Activated T-helper 17 cell treated with anti-CD3 and anti-CD28 coated beads, Interleukin-2, amount 50 U/mL, for 72 hours (primary cell): ENCODE results near the gene NSUN2. TPM values are rescaled to one million over a fixed set of nuclear protein-coding genes. Genes with fewer than 3 reads are reported as not detected.
"Not testable (repeated sequence)": the region's sequence is repeated elsewhere in the genome, so short reads cannot be mapped to it uniquely, and the experiment has no call there.

Source experiments
- ATAC-seq: fragments of 150-1000 bp; cut with Tn5 transposase; replicated peaks from 2 replicates; pipeline ENCODE4 v1.10.0; 2021; ENCODE audit warnings: mild to moderate bottlenecking, moderate library complexity
- H3K27ac Mint-ChIP-seq: one replicate; pipeline ENCODE4 v1.8.0; 2022; ENCODE audit warnings: mixed read lengths
- H3K27me3 Mint-ChIP-seq: one replicate; pipeline ENCODE4 v1.8.0; 2022; ENCODE audit warnings: mixed read lengths
- H3K36me3 Mint-ChIP-seq: one replicate; pipeline ENCODE4 v1.8.0; 2022; ENCODE audit warnings: low read depth, mild to moderate bottlenecking, mixed read lengths
- H3K4me1 Mint-ChIP-seq: one replicate; pipeline ENCODE4 v1.8.0; 2022; ENCODE audit warnings: mixed read lengths
- H3K4me3 Mint-ChIP-seq: one replicate; pipeline ENCODE4 v1.8.0; 2022; ENCODE audit warnings: mild to moderate bottlenecking, mixed read lengths
- H3K9me3 Mint-ChIP-seq: one replicate; pipeline ENCODE4 v1.8.0; 2022; ENCODE audit warnings: mixed read lengths
- total RNA-seq, 2 donors: library from RNA; stranded (reverse); gene quantifications; one replicate each; pipeline ENCODE4 v1.2.3, GENCODE V29; 2022

The NSUN2 gene
- total RNA-seq, result 100 to 1,000 TPM in 1 of 2 donors, 10 to 100 TPM in 1; 61.2 to 128 TPM

DNA sequence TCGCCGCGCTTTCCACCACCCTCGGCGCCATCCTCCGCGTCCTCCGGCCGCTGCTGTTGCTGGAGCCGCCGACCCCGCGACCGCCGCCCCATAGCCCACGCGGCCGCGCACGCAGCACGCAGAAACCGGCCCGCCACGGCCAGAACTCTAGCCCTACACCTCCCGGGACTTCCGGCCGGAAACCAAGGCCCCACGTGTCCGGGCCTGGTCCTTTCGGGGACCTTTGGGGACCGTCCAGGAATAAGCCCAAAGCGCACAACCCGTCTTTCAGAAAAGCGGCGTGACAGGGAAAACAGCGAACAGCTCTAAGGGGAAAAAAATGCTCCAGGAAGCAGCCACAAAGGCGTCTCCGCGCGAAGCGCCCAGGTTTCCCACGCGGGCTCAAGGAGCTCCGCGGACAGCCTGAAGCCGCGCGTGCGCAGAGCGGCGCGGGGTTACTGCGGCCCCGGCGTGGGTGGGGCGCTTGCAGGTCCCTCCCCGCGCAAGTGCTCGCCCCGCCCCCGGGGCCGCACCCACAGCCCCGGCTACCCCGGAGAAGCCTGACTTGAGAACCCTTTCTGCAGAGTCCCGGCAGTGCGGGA lies at the start of gene NSUN2, which contains the start of gene SRD5A1:
Gene NSUN2, minus strand, starts transcription at position 157 of the 581 bp plus-strand sequence. Its CDS starts 65 bp downstream, at position 92.
Gene SRD5A1, plus strand, starts transcription at position 553 of the 581 bp plus-strand sequence. CDS start 137 bp downstream, outside the sequence.
- peak; percentile 89 for ATAC-seq
- Mint-ChIP-seq H3K4me3 (peak within 1 kb of the TSS; percentile 100), H3K9me3 (no peaks in the 10 kb centered on the region), H3K36me3 (peaks cover 51% of the 10 kb centered on the region), H3K27me3 (no peaks in the 10 kb centered on the region), H3K4me1 (peaks cover 26% of the 10 kb centered on the region), H3K27ac (peak within 1 kb of the TSS; percentile 97)

DNA sequence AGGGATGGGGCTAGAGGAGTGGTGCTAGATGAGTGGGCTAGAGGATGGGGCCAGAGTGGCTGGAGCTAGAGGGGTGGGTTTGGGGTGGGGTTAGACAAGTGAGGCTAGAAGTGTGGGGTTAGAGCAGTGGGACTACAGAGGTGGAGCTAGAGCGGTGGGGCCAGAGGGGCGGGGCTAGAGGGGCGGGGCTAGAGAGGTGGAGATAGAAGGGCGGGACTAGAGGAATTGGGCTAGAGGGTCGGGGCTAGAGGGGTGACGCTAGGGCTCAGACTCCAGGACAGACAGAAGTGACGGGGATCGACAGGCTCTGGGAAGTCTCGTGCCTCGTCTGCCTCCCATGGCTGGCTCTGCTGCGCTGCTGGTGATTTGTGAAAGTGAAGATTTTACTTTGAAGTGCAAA lies 49.4 kb upstream of the NSUN2 start:
- H3K4me3 Mint-ChIP-seq, result no peak overlapping the region
- peaks cover 5% of the 10 kb centered on the region for H3K4me1 Mint-ChIP-seq
- H3K27me3 Mint-ChIP-seq, result peaks cover 35% of the 10 kb centered on the region

DNA sequence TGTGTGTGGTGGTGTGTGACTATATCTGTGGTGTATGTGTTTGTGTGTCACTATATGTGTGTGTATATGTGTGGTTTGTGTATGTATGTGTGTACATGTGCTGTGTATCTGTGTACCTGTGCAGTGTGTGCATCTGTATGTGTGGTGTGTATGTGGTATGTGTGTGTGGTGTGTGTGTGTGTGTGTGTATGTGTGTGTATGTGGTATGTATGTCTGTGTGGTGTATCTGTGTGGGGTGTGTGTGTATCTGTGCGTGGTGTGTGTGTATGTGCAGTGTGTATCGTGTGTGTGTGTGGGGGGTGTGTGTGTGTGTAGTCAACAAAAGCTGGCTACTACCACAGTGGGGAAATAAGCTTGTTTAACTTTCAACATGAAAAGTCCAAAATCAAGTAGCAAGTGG lies 48.8 kb upstream of the NSUN2 start:
- no peak overlapping the region for H3K4me3 Mint-ChIP-seq
- no peaks in the 10 kb centered on the region for H3K36me3 Mint-ChIP-seq
- H3K4me1 Mint-ChIP-seq, result peaks cover 3% of the 10 kb centered on the region
- H3K27ac Mint-ChIP-seq, result no peak overlapping the region
- H3K27me3 Mint-ChIP-seq, result peaks cover 32% of the 10 kb centered on the region
- no peak for ATAC-seq
- H3K9me3 Mint-ChIP-seq, result peaks cover 4% of the 10 kb centered on the region

More for the DNA sequence above, 49.4 kb upstream of the NSUN2 start:
- Mint-ChIP-seq H3K27ac (no peak overlapping the region), H3K36me3 (no peaks in the 10 kb centered on the region), H3K9me3 (peaks cover 4% of the 10 kb centered on the region)
- ATAC-seq, result no peak

DNA sequence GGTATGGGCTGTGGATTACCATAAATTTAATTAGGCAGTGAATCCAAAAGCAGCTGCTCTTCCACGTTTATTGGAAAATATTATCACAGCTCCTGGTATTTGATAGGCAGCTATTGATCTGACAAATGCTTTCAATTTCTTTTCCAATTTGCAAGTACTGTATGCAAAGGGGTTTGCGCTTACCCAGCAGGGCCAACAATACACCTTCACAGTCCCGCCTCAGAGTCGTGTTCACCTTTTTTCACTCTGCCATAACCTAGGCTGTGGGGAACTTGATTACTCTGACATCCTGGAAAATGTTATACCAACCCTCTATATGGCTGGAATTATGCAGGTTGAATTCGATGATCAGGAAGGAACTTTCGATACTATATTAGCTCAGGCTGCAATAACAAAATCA lies 48.1 kb upstream of the NSUN2 start:
- ATAC-seq, result no peak
- Mint-ChIP-seq H3K4me3 (no peak overlapping the region), H3K4me1 (no peaks in the 10 kb centered on the region), H3K9me3 (peaks cover 3% of the 10 kb centered on the region), H3K27me3 (peaks cover 28% of the 10 kb centered on the region), H3K27ac (no peak overlapping the region), H3K36me3 (no peaks in the 10 kb centered on the region)

DNA sequence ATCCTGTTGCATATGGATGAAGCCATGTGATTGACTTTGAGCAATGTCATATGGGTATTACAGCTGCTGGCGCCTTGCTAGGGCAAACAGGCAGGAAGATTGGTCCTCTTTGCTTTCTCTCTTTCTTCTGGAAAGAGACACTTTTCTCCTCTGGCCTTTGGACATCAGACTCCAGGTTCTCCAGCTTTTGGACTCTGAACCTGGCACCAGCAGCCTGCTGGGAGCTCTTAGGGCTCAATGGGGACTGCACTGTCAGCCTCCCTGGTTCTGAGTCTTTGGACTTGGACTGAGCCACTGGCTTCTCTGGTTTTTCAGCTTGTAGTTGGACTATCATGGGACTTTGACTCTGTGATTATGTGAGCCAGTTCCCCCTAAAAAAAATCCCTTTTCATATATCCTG lies 45.5 kb upstream of the NSUN2 start:
- no peak overlapping the region for H3K27ac Mint-ChIP-seq
- no peaks in the 10 kb centered on the region for H3K9me3 Mint-ChIP-seq
- H3K4me1 Mint-ChIP-seq, result no peaks in the 10 kb centered on the region
- ATAC-seq, result no peak
- no peaks in the 10 kb centered on the region for H3K36me3 Mint-ChIP-seq
- H3K27me3 Mint-ChIP-seq, result peaks cover 14% of the 10 kb centered on the region
- H3K4me3 Mint-ChIP-seq, result no peak overlapping the region

DNA sequence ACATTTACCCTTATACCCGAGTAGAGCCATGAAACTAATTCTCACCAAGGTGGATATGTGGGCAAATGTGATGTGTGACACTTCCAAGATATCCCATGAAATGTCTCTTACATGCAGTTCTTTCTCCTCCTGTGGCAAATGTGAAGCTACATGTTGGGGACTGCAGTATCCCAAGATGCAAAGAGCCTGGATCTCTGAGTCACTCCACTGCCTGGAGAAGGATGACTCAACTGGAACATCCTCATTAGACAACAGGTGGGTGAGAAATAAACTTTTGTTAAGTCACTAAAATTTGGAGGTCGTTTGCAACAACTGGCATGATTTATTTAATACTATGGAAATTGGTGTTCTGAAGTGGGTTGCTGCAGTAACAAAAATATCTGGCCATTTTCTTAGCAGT lies 43.9 kb upstream of the NSUN2 start:
- no peaks in the 10 kb centered on the region for H3K9me3 Mint-ChIP-seq
- no peak for ATAC-seq

DNA sequence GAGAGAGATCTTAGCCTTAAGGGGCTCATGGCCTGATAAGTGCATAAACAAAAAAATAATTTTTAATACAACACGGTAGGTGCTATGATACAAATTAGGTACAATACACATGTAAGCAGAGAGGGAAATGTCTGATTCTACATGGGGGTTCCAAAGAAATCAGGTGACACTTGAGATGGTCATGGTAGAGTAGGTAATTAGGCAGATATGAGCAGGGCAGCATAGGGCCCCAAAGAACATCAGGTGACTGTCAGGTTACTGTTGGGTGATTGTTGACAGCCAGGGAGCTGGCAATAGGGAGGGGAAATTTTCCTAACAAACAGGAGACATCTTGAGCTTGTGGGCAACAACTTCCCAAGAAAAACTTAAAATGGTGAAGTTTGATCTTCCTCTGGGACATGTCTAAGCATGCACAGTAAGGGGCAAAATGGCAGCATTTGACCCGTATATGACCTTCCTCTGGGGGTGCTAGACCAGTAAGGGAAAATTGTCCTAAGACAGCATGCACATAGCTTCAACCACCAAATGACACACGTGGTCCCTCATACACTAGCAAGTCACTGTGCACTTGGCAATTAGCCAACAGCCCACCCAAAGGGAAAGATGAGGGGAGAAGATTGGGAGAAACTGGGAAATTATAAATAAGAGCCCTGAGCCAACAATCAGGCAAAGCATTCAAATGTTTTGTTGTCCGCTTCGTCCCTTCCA lies 43.1 kb upstream of the NSUN2 start:
- Mint-ChIP-seq H3K36me3 (no peaks in the 10 kb centered on the region), H3K27me3 (peaks cover 4% of the 10 kb centered on the region), H3K9me3 (no peaks in the 10 kb centered on the region), H3K4me3 (no peak overlapping the region), H3K4me1 (no peaks in the 10 kb centered on the region), H3K27ac (peak overlapping the region; percentile 12)
- no peak for ATAC-seq

More for the DNA sequence above, 43.9 kb upstream of the NSUN2 start:
- Mint-ChIP-seq H3K27me3 (peaks cover 8% of the 10 kb centered on the region), H3K4me3 (no peak overlapping the region), H3K36me3 (no peaks in the 10 kb centered on the region), H3K27ac (no peak overlapping the region), H3K4me1 (no peaks in the 10 kb centered on the region)

DNA sequence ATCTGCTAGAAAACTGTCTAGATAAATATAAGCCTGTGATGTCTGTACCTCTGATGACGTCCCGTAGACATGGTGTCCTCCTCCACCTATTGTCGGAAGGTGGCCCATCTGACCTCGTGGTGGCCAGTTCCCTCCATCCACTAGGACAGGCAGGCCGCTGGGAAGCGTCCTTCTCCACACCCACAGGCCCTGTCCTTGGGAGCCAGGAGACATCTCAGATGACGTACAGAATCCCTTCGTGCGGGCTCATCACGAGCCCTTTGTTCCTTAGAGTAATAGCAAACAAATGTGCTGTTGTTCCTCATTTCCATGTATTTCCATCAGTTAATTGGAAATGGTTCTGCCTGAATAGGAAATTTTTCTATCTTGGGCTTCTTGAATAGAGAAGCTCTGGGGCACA lies 42.0 kb upstream of the NSUN2 start:
- no peak for ATAC-seq
- Mint-ChIP-seq H3K36me3 (peaks cover 6% of the 10 kb centered on the region), H3K27me3 (peaks cover 4% of the 10 kb centered on the region)

DNA sequence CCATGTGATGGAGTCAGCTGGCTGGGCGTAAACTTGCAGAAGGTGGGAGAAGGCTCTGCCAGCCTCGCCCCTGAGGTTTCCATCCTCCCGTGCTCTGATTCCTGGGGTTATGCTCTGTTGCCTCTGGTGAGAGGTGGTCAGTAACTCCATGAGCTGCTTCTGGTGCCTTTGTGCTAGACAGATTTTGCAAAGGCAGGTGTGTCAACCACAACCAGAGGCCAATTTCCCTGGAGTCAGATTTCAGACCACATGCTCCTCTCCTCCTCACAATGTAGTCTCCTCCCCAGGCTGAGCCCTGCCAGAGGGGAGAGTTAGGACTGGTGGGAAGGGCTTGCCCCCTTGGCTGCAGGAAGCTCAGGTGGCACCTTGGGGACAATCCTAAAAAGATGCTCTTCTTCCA lies 41.6 kb upstream of the NSUN2 start:
- Mint-ChIP-seq H3K27ac (no peak overlapping the region), H3K36me3 (peaks cover 6% of the 10 kb centered on the region), H3K4me3 (no peak overlapping the region)

More for the DNA sequence above, 42.0 kb upstream of the NSUN2 start:
- no peaks in the 10 kb centered on the region for H3K4me1 Mint-ChIP-seq
- no peaks in the 10 kb centered on the region for H3K9me3 Mint-ChIP-seq
- H3K27ac Mint-ChIP-seq, result no peak overlapping the region
- H3K4me3 Mint-ChIP-seq, result no peak overlapping the region

DNA sequence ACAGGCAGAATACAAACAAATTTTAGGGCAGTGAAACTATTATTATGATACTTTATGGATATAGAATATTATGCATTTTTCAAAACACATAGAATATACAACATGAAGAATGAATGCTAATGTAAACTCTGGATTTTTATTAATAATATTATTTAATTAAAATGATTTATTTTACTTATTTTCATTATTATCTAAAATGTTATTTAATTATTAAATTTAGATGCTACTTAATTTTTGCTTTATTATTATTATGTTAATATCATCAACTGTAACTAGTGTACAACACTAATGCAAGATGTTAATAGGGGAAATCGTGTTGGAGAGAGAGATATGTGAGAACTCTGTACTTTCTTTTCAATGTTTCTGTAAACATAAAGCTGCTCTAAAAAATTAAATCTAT lies 41.1 kb upstream of the NSUN2 start:
- Mint-ChIP-seq H3K27me3 (peaks cover 4% of the 10 kb centered on the region), H3K9me3 (peaks cover 3% of the 10 kb centered on the region), H3K36me3 (peaks cover 6% of the 10 kb centered on the region), H3K4me3 (no peak overlapping the region), H3K4me1 (no peaks in the 10 kb centered on the region), H3K27ac (no peak overlapping the region)
- no peak for ATAC-seq

More for the DNA sequence above, 41.6 kb upstream of the NSUN2 start:
- ATAC-seq, result no peak
- Mint-ChIP-seq H3K9me3 (no peaks in the 10 kb centered on the region), H3K4me1 (no peaks in the 10 kb centered on the region), H3K27me3 (peaks cover 4% of the 10 kb centered on the region)

DNA sequence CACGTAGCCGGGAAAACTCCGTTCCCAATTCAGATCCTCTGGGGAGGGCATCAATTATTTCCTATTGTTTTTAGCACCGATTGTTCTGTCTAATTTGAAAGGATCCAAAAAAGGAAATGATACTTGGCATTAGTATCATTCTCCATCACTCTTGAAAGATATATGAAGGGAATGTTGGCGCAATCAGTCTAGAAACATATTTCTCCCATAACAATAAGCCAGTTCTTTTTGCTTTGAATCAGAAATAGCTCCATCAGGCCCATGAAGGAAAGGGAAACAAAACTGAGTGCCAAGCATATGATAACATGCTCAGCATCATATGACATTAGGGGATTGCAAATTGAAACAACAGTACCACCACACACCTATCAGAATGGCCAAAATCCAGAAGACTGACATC lies 40.2 kb upstream of the NSUN2 start:
- no peak for ATAC-seq
- Mint-ChIP-seq H3K27me3 (no peaks in the 10 kb centered on the region), H3K4me3 (no peak overlapping the region), H3K4me1 (no peaks in the 10 kb centered on the region), H3K9me3 (peaks cover 3% of the 10 kb centered on the region), H3K36me3 (peaks cover 6% of the 10 kb centered on the region), H3K27ac (no peak overlapping the region)

DNA sequence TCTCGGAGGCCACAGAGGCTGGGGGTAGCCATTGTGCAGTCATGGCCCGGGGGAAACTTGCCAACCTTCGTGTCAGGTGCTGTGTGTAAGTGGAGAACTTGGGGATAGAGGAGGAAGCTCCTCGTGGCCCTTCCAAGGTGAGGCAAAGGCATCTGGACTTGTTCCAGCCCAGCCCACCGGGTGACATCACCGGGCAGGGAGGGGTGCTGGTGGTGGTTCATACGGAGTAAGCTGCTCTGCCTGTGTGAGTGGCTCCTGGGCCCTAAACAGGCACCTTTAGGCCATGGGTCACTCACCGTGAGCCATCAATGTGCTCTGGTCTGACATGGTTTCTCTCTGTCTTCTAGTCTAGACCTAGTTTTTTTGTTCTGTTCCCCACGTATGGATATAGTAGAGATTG lies 35.9 kb upstream of the NSUN2 start:
- H3K27ac Mint-ChIP-seq, H3K36me3 Mint-ChIP-seq, H3K27me3 Mint-ChIP-seq, ATAC-seq, H3K4me1 Mint-ChIP-seq, H3K9me3 Mint-ChIP-seq, H3K4me3 Mint-ChIP-seq: not testable (repeated sequence)

DNA sequence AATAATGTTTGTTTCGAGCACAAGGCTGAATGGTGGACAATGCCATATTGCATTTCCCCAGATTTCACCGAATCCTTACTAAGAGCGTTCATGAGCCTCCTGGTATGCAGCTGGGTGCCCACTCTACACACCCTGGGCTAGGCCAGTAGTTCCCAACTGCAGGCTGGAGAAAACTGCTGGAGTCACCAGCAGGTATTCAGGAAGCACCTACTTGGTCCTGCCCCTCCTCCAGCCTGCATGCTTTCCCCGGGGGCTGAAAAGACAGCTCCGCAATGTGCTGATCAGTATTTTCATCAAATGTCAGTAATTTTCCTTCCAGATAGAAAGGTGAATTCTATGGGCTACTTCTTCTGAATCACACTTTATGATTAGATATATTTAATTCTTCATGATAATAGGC lies 34.8 kb upstream of the NSUN2 start:
- no peak for ATAC-seq
- H3K9me3 Mint-ChIP-seq, result peaks cover 3% of the 10 kb centered on the region
- H3K27ac Mint-ChIP-seq, result no peak overlapping the region
- H3K4me3 Mint-ChIP-seq, result no peak overlapping the region
- H3K27me3 Mint-ChIP-seq, result no peaks in the 10 kb centered on the region
- H3K4me1 Mint-ChIP-seq, result no peaks in the 10 kb centered on the region
- peaks cover 6% of the 10 kb centered on the region for H3K36me3 Mint-ChIP-seq

DNA sequence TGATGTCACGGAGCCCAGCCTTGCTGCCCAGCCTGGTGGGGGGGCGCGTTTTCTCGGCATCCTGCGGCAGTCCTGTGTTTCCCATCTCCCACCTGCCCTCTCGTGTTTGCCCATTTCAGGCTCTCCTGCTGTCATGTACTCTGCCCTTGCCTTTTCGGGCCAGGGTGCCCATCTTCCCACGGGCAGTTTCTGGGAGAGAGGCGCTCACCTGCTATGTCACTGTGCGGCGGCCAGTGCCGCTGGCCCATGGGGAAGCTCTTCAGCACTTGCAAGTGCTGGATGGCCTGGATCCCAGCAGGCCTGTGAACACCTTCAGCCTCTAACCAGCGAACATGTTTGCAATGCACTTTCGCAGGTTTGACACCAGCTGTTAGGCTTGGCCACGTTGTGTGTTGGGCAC lies 33.9 kb upstream of the NSUN2 start:
- no peak for ATAC-seq
- H3K4me1 Mint-ChIP-seq, result no peaks in the 10 kb centered on the region
- H3K4me3 Mint-ChIP-seq, result no peak overlapping the region
- no peak overlapping the region for H3K27ac Mint-ChIP-seq
- H3K9me3 Mint-ChIP-seq, result peaks cover 3% of the 10 kb centered on the region
- H3K36me3 Mint-ChIP-seq, result peaks cover 6% of the 10 kb centered on the region
- no peaks in the 10 kb centered on the region for H3K27me3 Mint-ChIP-seq

DNA sequence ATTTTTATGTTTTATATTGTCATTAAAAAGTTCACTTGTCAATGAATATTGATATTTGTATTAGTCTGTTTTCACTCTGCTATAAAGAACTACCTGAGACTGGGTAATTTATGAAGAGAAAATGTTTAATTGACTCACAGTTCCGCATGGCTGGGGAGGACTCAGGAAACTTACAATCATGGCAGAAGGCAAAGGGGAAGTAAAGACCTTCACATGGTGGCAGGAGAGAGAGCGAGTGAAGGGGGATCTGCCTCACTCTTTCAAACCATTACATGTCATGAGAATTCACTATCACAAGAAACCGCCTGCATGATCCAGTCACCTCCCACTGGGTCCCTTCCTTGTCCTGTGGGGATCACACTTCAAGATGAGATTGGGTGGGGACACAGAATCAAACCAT lies 27.8 kb upstream of the NSUN2 start:
- Mint-ChIP-seq H3K4me3 (no peak overlapping the region), H3K27ac (no peak overlapping the region), H3K4me1 (no peaks in the 10 kb centered on the region), H3K9me3 (peaks cover 10% of the 10 kb centered on the region), H3K27me3 (no peaks in the 10 kb centered on the region), H3K36me3 (peaks cover 31% of the 10 kb centered on the region)
- ATAC-seq, result no peak
